Measurements from ENCODE around the gene CLMP. TPM values are rescaled to one million over a fixed set of nuclear protein-coding genes. Genes with fewer than 3 reads are reported as not detected.
A peak's percentile ranks its signal among the peaks of the same experiment; 100 is the strongest.

The CLMP gene
- total RNA-seq, 6 experiments from 2014 or later: 126 to 201 (median 138) TPM

DNA sequence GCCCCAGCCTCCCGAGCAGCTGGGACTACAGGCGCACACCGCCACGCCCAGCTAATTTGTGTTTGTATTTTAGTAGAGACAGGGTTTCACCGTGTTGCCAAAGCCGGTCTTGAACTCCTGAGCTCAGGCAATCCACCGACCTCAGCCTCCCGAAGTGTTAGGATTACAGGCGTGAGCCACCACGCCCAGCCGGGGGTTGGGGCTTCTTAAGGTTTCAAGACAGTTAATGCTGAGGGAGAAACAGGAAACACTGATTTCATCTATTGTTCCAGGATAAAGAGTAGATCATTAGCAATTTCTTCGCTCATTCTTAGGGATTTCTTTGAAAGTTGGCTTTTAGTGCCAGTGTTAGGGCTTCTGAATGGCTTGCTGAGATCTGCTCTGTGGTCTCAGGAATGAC lies 21.2 kb upstream of the CLMP start:
- no peak for TF ChIP-seq CTCF (IDR thresholded peaks at IDR 0.05)
- no peak for DNase-seq
- H3K27me3 Mint-ChIP-seq (ENCODE audit: insufficient read depth): no peaks in the 10 kb centered on the region; the same call in 1 of the 2 replicates
- no peak overlapping the region for H3K4me3 Mint-ChIP-seq
- no peak overlapping the region for H3K27ac Mint-ChIP-seq
- no peaks in the 10 kb centered on the region for H3K36me3 Mint-ChIP-seq (ENCODE audit: low read depth)
- peaks cover 35% of the 10 kb centered on the region for H3K4me1 Mint-ChIP-seq (ENCODE audit: low read depth)
- no peaks in the 10 kb centered on the region for H3K9me3 Mint-ChIP-seq

- Mint-ChIP-seq H3K27me3 (ENCODE audit: insufficient read depth) (no peaks in the 10 kb centered on the region), H3K27ac (no peak overlapping the region), H3K4me3 (no peak overlapping the region), H3K4me1 (ENCODE audit: low read depth) (peaks cover 35% of the 10 kb centered on the region), H3K9me3 (no peaks in the 10 kb centered on the region), H3K36me3 (ENCODE audit: low read depth) (no peaks in the 10 kb centered on the region)
- DNase-seq: no peak
- TF ChIP-seq CTCF (IDR thresholded peaks at IDR 0.05): no peak
These were observed 19.9 kb upstream of the CLMP start for GRCh38 chr11:123214940-123215339.

DNA sequence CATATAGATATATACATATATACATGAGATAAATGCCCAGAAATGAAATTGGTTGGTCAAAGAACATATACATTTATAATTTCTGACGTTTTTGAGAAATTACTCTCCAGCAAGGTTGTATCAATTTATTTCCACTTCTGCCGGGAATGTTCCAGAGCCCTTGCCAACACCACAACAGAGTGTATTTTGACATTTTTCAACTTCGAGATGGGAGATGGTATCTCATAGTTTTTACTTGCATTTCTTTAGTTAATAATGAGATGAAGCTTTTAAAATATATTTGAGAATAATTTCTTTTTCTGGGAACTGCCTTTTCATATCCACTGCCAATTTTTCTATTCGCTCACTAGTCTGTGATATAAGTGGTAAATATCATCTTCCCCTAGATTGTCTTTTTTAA lies 19.3 kb upstream of the CLMP start:
- Mint-ChIP-seq H3K36me3 (ENCODE audit: low read depth) (no peaks in the 10 kb centered on the region), H3K27me3 (ENCODE audit: insufficient read depth) (no peaks in the 10 kb centered on the region), H3K4me3 (no peak overlapping the region), H3K9me3 (no peaks in the 10 kb centered on the region), H3K4me1 (ENCODE audit: low read depth) (peaks cover 31% of the 10 kb centered on the region), H3K27ac (no peak overlapping the region)
- no peak for TF ChIP-seq CTCF (IDR thresholded peaks at IDR 0.05)
- no peak for DNase-seq

DNA sequence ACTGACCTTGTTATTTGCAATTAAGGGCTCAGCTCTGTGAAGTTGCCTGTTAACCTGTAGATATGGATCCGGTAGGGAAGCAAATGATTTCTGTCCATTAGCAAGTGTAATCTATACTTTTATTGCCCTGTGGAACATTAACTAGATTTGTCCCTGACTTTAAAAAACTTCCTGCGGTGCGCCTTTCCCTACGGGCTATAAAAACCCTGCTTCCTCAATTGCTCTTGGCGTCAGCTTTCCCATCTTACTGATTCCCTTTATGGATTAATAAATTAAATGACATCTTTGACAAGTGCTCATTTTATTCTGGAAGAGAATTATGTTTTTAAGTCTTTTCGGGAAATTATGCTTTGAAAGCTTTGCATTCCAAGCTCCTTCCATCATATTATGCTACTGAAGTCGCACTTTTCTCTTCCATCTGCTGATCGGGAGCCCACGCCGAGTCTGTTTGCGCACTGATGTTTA lies 18.3 kb upstream of the CLMP start:
- no peaks in the 10 kb centered on the region for H3K36me3 Mint-ChIP-seq (ENCODE audit: low read depth)
- no peak for TF ChIP-seq CTCF (IDR thresholded peaks at IDR 0.05)
- no peak for DNase-seq
- H3K4me1 Mint-ChIP-seq (ENCODE audit: low read depth): peaks cover 21% of the 10 kb centered on the region
- H3K4me3 Mint-ChIP-seq: no peak overlapping the region
- H3K27me3 Mint-ChIP-seq (ENCODE audit: insufficient read depth): no peaks in the 10 kb centered on the region
- no peak overlapping the region for H3K27ac Mint-ChIP-seq
- H3K9me3 Mint-ChIP-seq: no peaks in the 10 kb centered on the region

DNA sequence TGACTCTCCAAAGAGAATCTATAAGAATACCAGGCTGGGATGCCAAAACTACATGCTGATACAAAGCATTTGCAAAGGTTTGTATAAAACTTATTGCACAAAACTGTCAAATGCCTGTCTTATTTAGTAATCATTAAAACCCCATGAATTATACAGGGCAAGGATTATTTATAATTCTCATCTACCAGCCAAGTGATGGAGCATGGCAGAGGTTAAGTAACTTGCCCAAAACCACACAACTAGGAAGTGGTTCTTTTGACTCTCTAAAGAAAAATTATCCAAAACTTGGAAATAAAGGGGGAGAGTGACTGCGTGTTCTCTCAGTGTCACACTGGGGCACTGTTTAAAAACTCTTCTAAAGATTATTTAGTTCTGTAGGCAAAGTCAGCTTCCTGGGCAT lies 17.4 kb upstream of the CLMP start:
- Mint-ChIP-seq H3K4me3 (no peak overlapping the region), H3K27ac (peak overlapping the region; percentile 12; the same call in 1 of the 2 replicates), H3K27me3 (ENCODE audit: insufficient read depth) (no peaks in the 10 kb centered on the region), H3K4me1 (ENCODE audit: low read depth) (peaks cover 18% of the 10 kb centered on the region), H3K36me3 (ENCODE audit: low read depth) (no peaks in the 10 kb centered on the region), H3K9me3 (no peaks in the 10 kb centered on the region)
- TF ChIP-seq CTCF (IDR thresholded peaks at IDR 0.05): no peak
- no peak for DNase-seq

- Mint-ChIP-seq H3K4me3 (no peak overlapping the region), H3K4me1 (ENCODE audit: low read depth) (peaks cover 23% of the 10 kb centered on the region), H3K27ac (peak overlapping the region; percentile 12; the same call in 1 of the 2 replicates)
These were observed 16.9 kb upstream of the CLMP start for GRCh38 chr11:123211981-123212380.

More at GRCh38 chr11:123211981-123212380, 16.9 kb upstream of the CLMP start:
- TF ChIP-seq CTCF (IDR thresholded peaks at IDR 0.05): no peak
- no peaks in the 10 kb centered on the region for H3K9me3 Mint-ChIP-seq
- H3K27me3 Mint-ChIP-seq (ENCODE audit: insufficient read depth): no peaks in the 10 kb centered on the region
- no peak for DNase-seq
- no peaks in the 10 kb centered on the region for H3K36me3 Mint-ChIP-seq (ENCODE audit: low read depth)

Data from HFFc6 (cell line).